Measurements from ENCODE around the gene RBBP4.

- TF ChIP-seq GATA2 (IDR thresholded peaks at IDR 0.05; ENCODE audit: low read depth, low read length) (no peak), GATA3 (IDR thresholded peaks at IDR 0.05; ENCODE audit: low read depth, low read length) (no peak)
Observed at GRCh38 chr1:32709075-32709474, 58.1 kb downstream of the RBBP4 start.

Data from SH-SY5Y (cell line).